Measurements from ENCODE around the gene YIPF4.

YIPF4 gene

GRCh38 chr2:32277674-32278477 is at the start of gene YIPF4:
TSS of gene YIPF4 (plus strand) at chr2:32277904. CDS start at chr2:32278156, 252 bp downstream.
- H3K4me3 ChIP-seq (ENCODE audit: control insufficient read depth, low read depth, low read length) = peak within 1 kb of the TSS; percentile 97
- DNase-seq (ENCODE audit: low read depth) = peak; percentile 92
- no peak for TF ChIP-seq CTCF (conservative IDR thresholded peaks at IDR 0.05; ENCODE audit: control insufficient read depth, insufficient read depth, low read depth, low read length)

GRCh38 chr2:32228181-32228580 is 49.5 kb upstream of the YIPF4 start:
- no peak for DNase-seq (ENCODE audit: low read depth)
- TF ChIP-seq CTCF (conservative IDR thresholded peaks at IDR 0.05; ENCODE audit: control insufficient read depth, insufficient read depth, low read depth, low read length) = no peak
- no peak overlapping the region for H3K4me3 ChIP-seq (ENCODE audit: control insufficient read depth, low read depth, low read length)

- no peak for TF ChIP-seq CTCF (conservative IDR thresholded peaks at IDR 0.05; ENCODE audit: control insufficient read depth, insufficient read depth, low read depth, low read length)
- no peak overlapping the region for H3K4me3 ChIP-seq (ENCODE audit: control insufficient read depth, low read depth, low read length)
- DNase-seq (ENCODE audit: low read depth) = no peak
Observed at GRCh38 chr2:32229635-32230034, 48.1 kb upstream of the YIPF4 start.

GRCh38 chr2:32231959-32232358 is 45.7 kb upstream of the YIPF4 start:
- DNase-seq (ENCODE audit: low read depth) = no peak
- no peak for TF ChIP-seq CTCF (conservative IDR thresholded peaks at IDR 0.05; ENCODE audit: control insufficient read depth, insufficient read depth, low read depth, low read length)
- H3K4me3 ChIP-seq (ENCODE audit: control insufficient read depth, low read depth, low read length) = no peak overlapping the region

GRCh38 chr2:32235315-32235714 is 42.4 kb upstream of the YIPF4 start:
- no peak overlapping the region for H3K4me3 ChIP-seq (ENCODE audit: control insufficient read depth, low read depth, low read length)
- TF ChIP-seq CTCF (conservative IDR thresholded peaks at IDR 0.05; ENCODE audit: control insufficient read depth, insufficient read depth, low read depth, low read length) = no peak
- no peak for DNase-seq (ENCODE audit: low read depth)

- DNase-seq (ENCODE audit: low read depth) = no peak
- TF ChIP-seq CTCF (conservative IDR thresholded peaks at IDR 0.05; ENCODE audit: control insufficient read depth, insufficient read depth, low read depth, low read length) = no peak
- H3K4me3 ChIP-seq (ENCODE audit: control insufficient read depth, low read depth, low read length) = no peak overlapping the region
Observed at GRCh38 chr2:32237488-32237887, 40.2 kb upstream of the YIPF4 start.

Data from fibroblast of mammary gland (primary cell).